HepG2 (cell line): ENCODE data around the gene C20orf144. TPM values are rescaled to one million over a fixed set of nuclear protein-coding genes. Genes with fewer than 3 reads are reported as not detected.

Source experiments
- ATAC-seq: fragments of 200-7000 bp; cut with Tn5 transposase; 3 replicates; pipeline ENCODE4 v1.9.1; 2020; ENCODE audit warnings: mild to moderate bottlenecking, moderate library complexity
- BruUV-seq: library from RNA; stranded (reverse); fragments of 400-500 nt; replicated peaks from 2 replicates; lab custom pipeline; 2021; lab: Mats Ljungman, UMichigan
- CTCF ChIA-PET: fragments of 300-600 bp; formaldehyde crosslinking; extraction: SDS; loops from one replicate; lab custom pipeline; 2021; ENCODE audit warnings: low total read pairs, inconsistent platforms, low intra/inter-chr PET ratio; lab: Yijun Ruan, JAX
- POLR2A ChIA-PET: fragments of 350-600 bp; sonication (Branson Sonifier 250); formaldehyde crosslinking; loops from one replicate; lab custom pipeline; 2020; ENCODE audit warnings: antibody characterized with exemption, inconsistent platforms; lab: Yijun Ruan, JAX
- DNase-seq: peaks from one replicate; pipeline ENCODE4 v3.0.0-alpha.2; 2015; ENCODE audit warnings: low spot score
- FAIRE-seq: peaks from 3 replicates; lab custom pipeline; 2011; peaks lifted over from hg19 to GRCh38; lab: Jason Lieb, UNC
- H2AFZ ChIP-seq: one replicate; pipeline ENCODE4 v1.6.1; 2011; ENCODE audit warnings: low read length, inconsistent platforms
- H3K27ac ChIP-seq: fragments of 300-600 bp; 3 replicates; pipeline ENCODE4 v1.8.0; 2011; ENCODE audit warnings: mixed run types, mild to moderate bottlenecking, mixed read lengths, low read length, inconsistent platforms; ENCODE audit not compliant: insufficient read depth; ENCODE audit errors: extremely low read length
- H3K27me3 ChIP-seq, 2 experiments: fragments of 200-600 bp in 1 of 2; 2 replicates in 1 of 2; 3 replicates in 1 of 2; pipeline versions ENCODE4 v1.6.0 to v1.8.0; 2011; ENCODE audit warnings: low read length in 2 of 2, mild to moderate bottlenecking in 2 of 2, moderate library complexity in 2 of 2, inconsistent platforms in 1 of 2; ENCODE audit not compliant: insufficient read depth in 2 of 2, control insufficient read depth in 1 of 2
- H3K36me3 ChIP-seq, 2 experiments: fragments of 200-600 bp in 1 of 2; replicated peaks in 1 of 2; 2 replicates in 1 of 2; 3 replicates in 1 of 2; pipeline versions ENCODE4 v1.5.1 to v1.8.0; 2011; ENCODE audit warnings: low read length in 2 of 2, inconsistent platforms in 1 of 2; ENCODE audit not compliant: insufficient read depth in 2 of 2, control insufficient read depth in 1 of 2
- H3K4me1 ChIP-seq: 2 replicates; pipeline ENCODE4 v1.5.1; 2012; ENCODE audit warnings: low read length, inconsistent platforms; ENCODE audit not compliant: insufficient read depth
- H3K4me2 ChIP-seq: 2 replicates; pipeline ENCODE4 v1.6.0; 2011; ENCODE audit warnings: low read depth, low read length, inconsistent platforms
- H3K4me3 ChIP-seq, 3 experiments: fragments of 200-600 bp in 1 of 3; sonication (generic), shearing (Covaris generic) in 1 of 3; replicated peaks in 1 of 3; 2 replicates each; pipeline ENCODE4 v1.5.1; 2011 to 2016; ENCODE audit warnings: low read length in 3 of 3, inconsistent platforms in 2 of 3, low read depth in 2 of 3, mild to moderate bottlenecking in 2 of 3, control low read depth in 1 of 3, mixed read lengths in 1 of 3; ENCODE audit not compliant: insufficient read depth in 1 of 3
- H3K79me2 ChIP-seq: one replicate; pipeline ENCODE4 v1.6.1; 2011; ENCODE audit warnings: low read length, inconsistent platforms; ENCODE audit not compliant: insufficient read depth
- H3K9ac ChIP-seq: 2 replicates; pipeline ENCODE4 v1.6.0; 2011; ENCODE audit warnings: mild to moderate bottlenecking, low read depth, low read length, inconsistent platforms; ENCODE audit not compliant: insufficient read depth
- H3K9me3 ChIP-seq: 2 replicates; pipeline ENCODE4 v1.5.1; 2012; ENCODE audit warnings: mild to moderate bottlenecking, low read length
- H4K20me1 ChIP-seq: 2 replicates; pipeline ENCODE4 v1.6.0; 2011; ENCODE audit warnings: inconsistent platforms, mild to moderate bottlenecking, low read length, moderate library complexity; ENCODE audit not compliant: insufficient read depth
- ATF7 ChIP-seq, 2 experiments: fragments of 450-650 bp in 1 of 2; sonication (generic) in 1 of 2; formaldehyde crosslinking in 1 of 2; IDR thresholded peaks; 2 replicates each; pipeline versions ENCODE4 v1.4.0 to v1.6.1; 2016 to 2020; ENCODE audit warnings: antibody characterized with exemption in 1 of 2, mild to moderate bottlenecking in 1 of 2, missing genetic modification reagents in 1 of 2
- FOXM1 ChIP-seq: sonication (generic); formaldehyde crosslinking; IDR thresholded peaks from 2 replicates; pipeline ENCODE4 v1.5.0; 2020; ENCODE audit warnings: missing genetic modification reagents
- KIAA2018 ChIP-seq: sonication (generic); formaldehyde crosslinking; IDR thresholded peaks from 2 replicates; pipeline ENCODE4 v1.5.0; 2020; ENCODE audit warnings: mild to moderate bottlenecking, missing genetic modification reagents, borderline replicate concordance
- LBX2 ChIP-seq: sonication (generic); formaldehyde crosslinking; IDR thresholded peaks from 2 replicates; pipeline ENCODE4 v1.5.0; 2020; ENCODE audit warnings: missing genetic modification reagents, mild to moderate bottlenecking, borderline replicate concordance
- MAX ChIP-seq: IDR thresholded peaks from 2 replicates; pipeline ENCODE4 v1.6.1; 2012; ENCODE audit warnings: inconsistent platforms
- PPARG ChIP-seq: conservative IDR thresholded peaks from 2 replicates; pipeline ENCODE4 v1.6.1; 2016; ENCODE audit warnings: missing biosample characterization, missing genetic modification reagents
- SAP130 ChIP-seq: IDR thresholded peaks from 2 replicates; pipeline ENCODE4 v1.6.1; 2016; ENCODE audit warnings: low read depth
- ZNF180 ChIP-seq: sonication (generic); formaldehyde crosslinking; IDR thresholded peaks from 2 replicates; pipeline ENCODE4 v1.4.0; 2020; ENCODE audit warnings: low read depth, missing genetic modification reagents, borderline replicate concordance
- ZNF513 ChIP-seq: sonication (generic); formaldehyde crosslinking; conservative IDR thresholded peaks from 2 replicates; pipeline ENCODE4 v1.5.0; 2020; ENCODE audit warnings: missing genetic modification reagents
- ZNF619 ChIP-seq: sonication (generic); formaldehyde crosslinking; IDR thresholded peaks from 2 replicates; pipeline ENCODE4 v1.4.0; 2020; ENCODE audit warnings: mild to moderate bottlenecking, missing genetic modification reagents
- WGBS: methylation state at CpG from one replicate; pipeline ENCODE4 v1.1.6; 2017; ENCODE audit warnings: low lambda C conversion rate; 5-methylcytosine and 5-hydroxymethylcytosine counted together
- in situ Hi-C: cut with HindIII; loops from 2 replicates; pipeline ENCODE4 v1.10.0; 2017; ENCODE audit warnings: low pct_unique_long_range_greater_than_20kb; ENCODE audit not compliant: extremely low pct_ligation_motif_present
- intact Hi-C: fragments of 100-400 bp; cut with micrococcal nuclease; formaldehyde crosslinking; loops from one replicate; pipeline ENCODE4 v1.10.0; 2022; ENCODE audit not compliant: unreplicated experiment
- polyA plus RNA-seq, 8 experiments: library from polyadenylated mRNA; depleted of rRNA in 3 of 8; stranded (reverse) in 7 of 8; unstranded in 1 of 8; fragments of >200 nt; fragmentation: Illumina TruSeq in 4 of 8; extraction: Trizol in 4 of 8; gene quantifications; 2 replicates each; pipeline versions ENCODE4 v1.2.1 to v1.2.3, GENCODE V29; 2011 to 2016; ENCODE audit warnings: low read depth in 4 of 8, missing spikeins in 1 of 8, mixed read lengths in 1 of 8; ENCODE audit not compliant: insufficient read depth in 1 of 8
- total RNA-seq, 5 experiments: library from RNA; depleted of rRNA; stranded (reverse); fragments of >200 nt; fragmentation: Illumina TruSeq; extraction: Trizol; gene quantifications; 2 replicates each; pipeline ENCODE4 v1.2.3, GENCODE V29; 2016; ENCODE audit warnings: low read depth in 1 of 5
- TF ChIP-seq, protein P1 (sequence below): sonication (generic); formaldehyde crosslinking; IDR thresholded peaks from 2 replicates; pipeline ENCODE4 v1.4.0; 2020; ENCODE audit warnings: mild to moderate bottlenecking, missing genetic modification reagents

The C20orf144 gene
- total and polyA plus RNA-seq, 2 of the 13 experiments (the other 11 are each of a cell fraction or from before 2014, with no cell fraction given): 0.09 to 0.16 TPM

DNA sequence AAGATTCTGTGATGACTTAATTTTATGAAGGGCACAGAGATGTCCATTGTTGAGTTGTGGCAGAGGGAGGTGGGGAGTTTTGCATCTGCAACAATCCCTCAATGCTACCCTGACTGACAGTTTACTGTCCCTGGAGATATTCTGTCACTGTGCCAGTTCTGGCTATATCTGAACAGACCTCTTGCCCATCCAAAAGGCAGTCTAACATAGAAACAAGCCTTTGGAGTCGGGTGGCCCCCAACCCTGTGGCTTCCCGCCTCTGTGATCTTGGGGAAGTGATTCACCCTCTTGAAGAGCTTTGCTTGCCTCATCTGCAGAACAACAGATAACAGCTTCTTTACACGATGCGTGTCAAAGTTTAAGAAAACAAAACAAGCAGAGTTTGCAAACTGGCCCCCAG lies 27.8 kb downstream of the C20orf144 start:
- Histone ChIP-seq H3K4me1 (peaks cover 79% of the 10 kb centered on the region), H3K36me3 (no peaks in the 10 kb centered on the region), H3K4me3 (no peak overlapping the region), H4K20me1 (no peaks in the 10 kb centered on the region), H2AFZ (no peak overlapping the region), H3K27me3 (no peaks in the 10 kb centered on the region), H3K27ac (no peak overlapping the region), H3K79me2 (peaks cover 6% of the 10 kb centered on the region), H3K9ac (no peak overlapping the region), H3K9me3 (no peaks in the 10 kb centered on the region), H3K4me2 (peak overlapping the region; percentile 22; the same call in 1 of the 2 replicates)
- intact Hi-C loops: loop anchor here (5.0 kb wide), 1 partner anchor 122 kb away; the partner anchor contains the start of gene CHMP4B
- DNase-seq (peak; percentile 50), FAIRE-seq (peak; percentile 18), ATAC-seq (no peak)
- ChIA-PET CTCF (no interaction called here), POLR2A (interaction anchor here (1.0 kb wide), 1 partner anchor 17 kb away, joined by 3 read pairs; no protein-coding TSS in a partner anchor)
- in situ Hi-C loops: no loop called here
- 15% methylated on average over 4 of the region's 4 CpGs for WGBS
- no TSS peak for BruUV-seq
- TF ChIP-seq SAP130 (CRISPR knock-in tag) (peak; percentile 62; the same call in 1 of the 2 replicates), PPARG (CRISPR knock-in tag) (peak; percentile 90), MAX (0 out of 2 replicates have a peak, but pooled peaks have one; percentile 14), ZNF513 (CRISPR knock-in tag) (no peak), LBX2 (CRISPR knock-in tag) (no peak), FOXM1 (CRISPR knock-in tag) (no peak), ZNF180 (CRISPR knock-in tag) (no peak), ZNF619 (CRISPR knock-in tag) (no peak), ATF7 (IDR thresholded peaks at IDR 0.05) (no peak), ATF7 (CRISPR knock-in tag; IDR thresholded peaks at IDR 0.05) (no peak), KIAA2018 (CRISPR knock-in tag) (no peak)
- TF ChIP-seq, protein P1, sequence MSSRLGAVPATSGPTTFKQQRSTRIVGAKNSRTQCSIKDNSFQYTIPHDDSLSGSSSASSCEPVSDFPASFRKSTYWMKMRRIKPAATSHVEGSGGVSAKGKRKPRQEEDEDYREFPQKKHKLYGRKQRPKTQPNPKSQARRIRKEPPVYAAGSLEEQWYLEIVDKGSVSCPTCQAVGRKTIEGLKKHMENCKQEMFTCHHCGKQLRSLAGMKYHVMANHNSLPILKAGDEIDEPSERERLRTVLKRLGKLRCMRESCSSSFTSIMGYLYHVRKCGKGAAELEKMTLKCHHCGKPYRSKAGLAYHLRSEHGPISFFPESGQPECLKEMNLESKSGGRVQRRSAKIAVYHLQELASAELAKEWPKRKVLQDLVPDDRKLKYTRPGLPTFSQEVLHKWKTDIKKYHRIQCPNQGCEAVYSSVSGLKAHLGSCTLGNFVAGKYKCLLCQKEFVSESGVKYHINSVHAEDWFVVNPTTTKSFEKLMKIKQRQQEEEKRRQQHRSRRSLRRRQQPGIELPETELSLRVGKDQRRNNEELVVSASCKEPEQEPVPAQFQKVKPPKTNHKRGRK (CRISPR knock-in tag): no peak
